SK-N-SH treated with all-trans-retinoic acid at 6 μM for 48 hours (cell line): ENCODE measurements around the gene SYTL5.

ENCODE experiments used
- ATAC-seq: fragments of 200-7000 bp; cut with Tn5 transposase; 3 replicates; pipeline ENCODE4 v1.9.1; 2020; ENCODE audit warnings: mild to moderate bottlenecking, moderate library complexity
- ARNTL ChIP-seq: fragments of 450-650 bp; formaldehyde crosslinking; IDR thresholded peaks from 2 replicates; pipeline ENCODE4 v1.5.0; 2020; ENCODE audit warnings: low read depth, mild to moderate bottlenecking, moderate library complexity, borderline replicate concordance
- CREB5 ChIP-seq: fragments of 250-450 bp; sonication (Bioruptor Pico); IDR thresholded peaks from 2 replicates; pipeline ENCODE4 v1.5.1; 2020; ENCODE audit warnings: low read depth, mild to moderate bottlenecking, moderate library complexity
- CSDC2 ChIP-seq: fragments of 250-450 bp; sonication (Bioruptor Pico); IDR thresholded peaks from 2 replicates; pipeline ENCODE4 v1.5.0; 2020; ENCODE audit warnings: mild to moderate bottlenecking, moderate library complexity
- CSRNP3 ChIP-seq: fragments of 250-450 bp; sonication (Bioruptor Pico); IDR thresholded peaks from 2 replicates; pipeline ENCODE4 v1.5.1; 2021; ENCODE audit warnings: mild to moderate bottlenecking, moderate library complexity
- ESRRG ChIP-seq: fragments of 250-450 bp; sonication (Bioruptor Pico); IDR thresholded peaks from 2 replicates; pipeline ENCODE4 v1.6.1; 2021; ENCODE audit warnings: mild to moderate bottlenecking
- GLIS3 ChIP-seq: fragments of 250-450 bp; sonication (Bioruptor Pico); IDR thresholded peaks from 2 replicates; pipeline ENCODE4 v1.5.0; 2020; ENCODE audit warnings: mild to moderate bottlenecking, moderate library complexity
- ISL1 ChIP-seq: fragments of 250-450 bp; sonication (Bioruptor Pico); IDR thresholded peaks from 2 replicates; pipeline ENCODE4 v2.1.2; 2022; ENCODE audit warnings: mild to moderate bottlenecking, moderate library complexity
- PATZ1 ChIP-seq: fragments of 250-450 bp; sonication (Bioruptor Pico); IDR thresholded peaks from 2 replicates; pipeline ENCODE4 v1.8.0; 2020; ENCODE audit warnings: mild to moderate bottlenecking, moderate library complexity, borderline replicate concordance
- POU6F1 ChIP-seq: fragments of 250-450 bp; sonication (Bioruptor Pico); IDR thresholded peaks from 2 replicates; pipeline ENCODE4 v1.8.0; 2021; ENCODE audit warnings: low read depth, mild to moderate bottlenecking, moderate library complexity, borderline replicate concordance
- PPARA ChIP-seq: fragments of 250-450 bp; sonication (Bioruptor Pico); IDR thresholded peaks from 2 replicates; pipeline ENCODE4 v1.5.0; 2020; ENCODE audit warnings: mild to moderate bottlenecking, borderline replicate concordance
- RARB ChIP-seq: fragments of 250-450 bp; sonication (Bioruptor Pico); IDR thresholded peaks from 2 replicates; pipeline ENCODE4 v1.8.0; 2021; ENCODE audit warnings: mild to moderate bottlenecking, moderate library complexity
- SNAI2 ChIP-seq: fragments of 250-450 bp; sonication (Bioruptor Pico); IDR thresholded peaks from 2 replicates; pipeline ENCODE4 v1.5.0; 2020; ENCODE audit warnings: mild to moderate bottlenecking, moderate library complexity
- TSHZ2 ChIP-seq: fragments of 250-450 bp; sonication (Bioruptor Pico); IDR thresholded peaks from 2 replicates; pipeline ENCODE4 v1.5.0; 2020; ENCODE audit warnings: mild to moderate bottlenecking, moderate library complexity
- ZC3H10 ChIP-seq: fragments of 250-450 bp; sonication (Bioruptor Pico); IDR thresholded peaks from 2 replicates; pipeline ENCODE4 v1.5.1; 2021; ENCODE audit warnings: mild to moderate bottlenecking, moderate library complexity
- ZFP3 ChIP-seq: fragments of 250-450 bp; sonication (Bioruptor Pico); IDR thresholded peaks from 2 replicates; pipeline ENCODE4 v1.5.0; 2020; ENCODE audit warnings: mild to moderate bottlenecking, moderate library complexity
- ZFP30 ChIP-seq: fragments of 450-650 bp; formaldehyde crosslinking; IDR thresholded peaks from 2 replicates; pipeline ENCODE4 v1.5.0; 2022; ENCODE audit warnings: mild to moderate bottlenecking, moderate library complexity
- ZNF565 ChIP-seq: fragments of 450-650 bp; formaldehyde crosslinking; conservative IDR thresholded peaks from 2 replicates; pipeline ENCODE4 v1.5.0; 2020; ENCODE audit warnings: low read depth, mild to moderate bottlenecking, moderate library complexity
- ZNF70 ChIP-seq: fragments of 450-650 bp; formaldehyde crosslinking; IDR thresholded peaks from 2 replicates; pipeline ENCODE4 v1.5.0; 2020; ENCODE audit warnings: mild to moderate bottlenecking, moderate library complexity

SYTL5 gene

GRCh38 chrX:37961118-37961517 lies 45.2 kb upstream of the SYTL5 start (continued):
- TF ChIP-seq SNAI2 (CRISPR knock-in tag) (no peak), ISL1 (CRISPR knock-in tag) (no peak), ZNF70 (no peak), POU6F1 (CRISPR knock-in tag) (no peak), ZNF565 (CRISPR knock-in tag) (no peak), CREB5 (no peak), ZFP30 (CRISPR knock-in tag) (no peak)

- TF ChIP-seq POU6F1 (CRISPR knock-in tag): no peak
- TF ChIP-seq CSDC2: no peak
- no peak for TF ChIP-seq SNAI2 (CRISPR knock-in tag)
- TF ChIP-seq ZNF70: no peak
- TF ChIP-seq ZFP3 (CRISPR knock-in tag): no peak
- TF ChIP-seq ZFP30 (CRISPR knock-in tag): no peak
- no peak for ATAC-seq
Observed at GRCh38 chrX:37967714-37968113, 38.6 kb upstream of the SYTL5 start.

- TF ChIP-seq SNAI2 (CRISPR knock-in tag) (no peak), RARB (CRISPR knock-in tag) (no peak), ARNTL (CRISPR knock-in tag) (no peak), ISL1 (CRISPR knock-in tag) (no peak), ESRRG (CRISPR knock-in tag) (no peak), TSHZ2 (CRISPR knock-in tag) (no peak), ZC3H10 (CRISPR knock-in tag) (no peak), PPARA (no peak), CSRNP3 (CRISPR knock-in tag) (no peak), CREB5 (no peak), GLIS3 (CRISPR knock-in tag) (no peak), ZNF70 (no peak), POU6F1 (CRISPR knock-in tag) (no peak), PATZ1 (CRISPR knock-in tag) (no peak)
- ATAC-seq: no peak
Observed at GRCh38 chrX:37975421-37975820, 30.9 kb upstream of the SYTL5 start.
